WI38 (cell line): ENCODE results near the gene SHKBP1.
"Not testable (repeated sequence)": the region's sequence is repeated elsewhere in the genome, so short reads cannot be mapped to it uniquely, and the experiment has no call there.

Experiments used
- H3K4me3 ChIP-seq: 2 replicates; pipeline ENCODE4 v1.5.1; 2011; ENCODE audit warnings: low read depth, mild to moderate bottlenecking, control low read depth, low read length
- TF ChIP-seq, protein P1 (sequence below): IDR thresholded peaks from 2 replicates; pipeline ENCODE4 v1.5.1; 2012; ENCODE audit warnings: low read depth, mild to moderate bottlenecking, control low read depth, low read length

The SHKBP1 gene

DNA sequence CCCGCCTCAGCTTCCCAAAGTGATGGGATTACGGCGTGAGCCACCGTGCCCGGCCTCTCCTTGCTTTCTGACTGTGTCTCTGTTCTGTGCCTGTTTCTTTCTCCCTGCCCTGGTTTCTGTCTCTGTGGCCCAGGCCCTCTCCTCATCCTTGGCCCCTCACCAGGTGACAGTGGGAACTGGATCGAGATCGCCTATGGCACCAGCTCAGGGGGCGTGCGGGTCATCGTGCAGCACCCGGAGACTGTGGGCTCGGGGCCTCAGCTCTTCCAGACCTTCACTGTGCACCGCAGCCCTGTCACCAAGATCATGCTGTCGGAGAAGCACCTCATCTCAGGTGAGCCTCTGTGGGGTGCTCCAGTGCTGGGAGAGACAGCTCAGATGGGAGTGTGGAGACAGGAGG lies 9.9 kb downstream of the SHKBP1 start:
- no peak overlapping the region for H3K4me3 ChIP-seq
- TF ChIP-seq, protein P1, sequence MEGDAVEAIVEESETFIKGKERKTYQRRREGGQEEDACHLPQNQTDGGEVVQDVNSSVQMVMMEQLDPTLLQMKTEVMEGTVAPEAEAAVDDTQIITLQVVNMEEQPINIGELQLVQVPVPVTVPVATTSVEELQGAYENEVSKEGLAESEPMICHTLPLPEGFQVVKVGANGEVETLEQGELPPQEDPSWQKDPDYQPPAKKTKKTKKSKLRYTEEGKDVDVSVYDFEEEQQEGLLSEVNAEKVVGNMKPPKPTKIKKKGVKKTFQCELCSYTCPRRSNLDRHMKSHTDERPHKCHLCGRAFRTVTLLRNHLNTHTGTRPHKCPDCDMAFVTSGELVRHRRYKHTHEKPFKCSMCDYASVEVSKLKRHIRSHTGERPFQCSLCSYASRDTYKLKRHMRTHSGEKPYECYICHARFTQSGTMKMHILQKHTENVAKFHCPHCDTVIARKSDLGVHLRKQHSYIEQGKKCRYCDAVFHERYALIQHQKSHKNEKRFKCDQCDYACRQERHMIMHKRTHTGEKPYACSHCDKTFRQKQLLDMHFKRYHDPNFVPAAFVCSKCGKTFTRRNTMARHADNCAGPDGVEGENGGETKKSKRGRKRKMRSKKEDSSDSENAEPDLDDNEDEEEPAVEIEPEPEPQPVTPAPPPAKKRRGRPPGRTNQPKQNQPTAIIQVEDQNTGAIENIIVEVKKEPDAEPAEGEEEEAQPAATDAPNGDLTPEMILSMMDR, result no peak

DNA sequence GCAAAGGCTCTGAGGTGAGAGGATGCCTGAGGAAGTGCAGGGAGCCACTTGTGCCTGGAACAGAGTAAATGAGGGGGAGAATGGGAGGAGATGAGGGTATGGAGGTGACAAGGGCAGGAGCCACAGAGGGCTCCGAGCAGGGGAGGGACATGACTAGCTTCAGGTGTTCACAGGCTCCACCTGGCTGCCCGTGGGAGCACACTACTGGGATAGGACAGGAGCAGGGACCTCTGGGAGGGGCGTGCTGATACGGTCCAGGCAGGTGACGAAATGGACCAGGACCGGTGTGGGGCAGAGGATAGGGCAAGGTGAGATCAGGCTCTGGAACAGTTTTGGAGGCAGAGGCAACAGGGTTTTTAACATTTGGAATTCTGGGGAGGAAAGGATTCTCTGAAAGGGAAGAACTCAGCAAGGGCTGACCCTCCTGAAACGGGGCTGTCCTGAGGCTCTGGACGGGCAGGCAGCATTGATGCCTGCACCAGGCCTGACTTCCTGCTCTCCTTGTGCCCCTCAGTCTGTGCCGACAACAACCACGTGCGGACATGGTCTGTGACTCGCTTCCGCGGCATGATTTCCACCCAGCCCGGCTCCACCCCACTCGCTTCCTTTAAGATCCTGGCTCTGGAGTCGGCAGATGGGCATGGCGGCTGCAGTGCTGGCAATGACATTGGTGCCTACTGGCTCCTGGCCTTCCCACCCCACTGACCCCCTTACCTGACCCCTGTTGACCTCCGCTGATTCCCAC lies 11.6 kb downstream of the SHKBP1 start:
- TF ChIP-seq, protein P1, result no peak
- H3K4me3 ChIP-seq, result no peak overlapping the region

GRCh38 chr19:40588926-40589569 lies 12.4 kb downstream of the SHKBP1 start:
- TF ChIP-seq, protein P1, result no peak

GRCh38 chr19:40589591-40590429 lies 13.1 kb downstream of the SHKBP1 start:
- H3K4me3 ChIP-seq, result no peak overlapping the region
- TF ChIP-seq, protein P1, result no peak

More at GRCh38 chr19:40588926-40589569, 12.4 kb downstream of the SHKBP1 start:
- no peak overlapping the region for H3K4me3 ChIP-seq

DNA sequence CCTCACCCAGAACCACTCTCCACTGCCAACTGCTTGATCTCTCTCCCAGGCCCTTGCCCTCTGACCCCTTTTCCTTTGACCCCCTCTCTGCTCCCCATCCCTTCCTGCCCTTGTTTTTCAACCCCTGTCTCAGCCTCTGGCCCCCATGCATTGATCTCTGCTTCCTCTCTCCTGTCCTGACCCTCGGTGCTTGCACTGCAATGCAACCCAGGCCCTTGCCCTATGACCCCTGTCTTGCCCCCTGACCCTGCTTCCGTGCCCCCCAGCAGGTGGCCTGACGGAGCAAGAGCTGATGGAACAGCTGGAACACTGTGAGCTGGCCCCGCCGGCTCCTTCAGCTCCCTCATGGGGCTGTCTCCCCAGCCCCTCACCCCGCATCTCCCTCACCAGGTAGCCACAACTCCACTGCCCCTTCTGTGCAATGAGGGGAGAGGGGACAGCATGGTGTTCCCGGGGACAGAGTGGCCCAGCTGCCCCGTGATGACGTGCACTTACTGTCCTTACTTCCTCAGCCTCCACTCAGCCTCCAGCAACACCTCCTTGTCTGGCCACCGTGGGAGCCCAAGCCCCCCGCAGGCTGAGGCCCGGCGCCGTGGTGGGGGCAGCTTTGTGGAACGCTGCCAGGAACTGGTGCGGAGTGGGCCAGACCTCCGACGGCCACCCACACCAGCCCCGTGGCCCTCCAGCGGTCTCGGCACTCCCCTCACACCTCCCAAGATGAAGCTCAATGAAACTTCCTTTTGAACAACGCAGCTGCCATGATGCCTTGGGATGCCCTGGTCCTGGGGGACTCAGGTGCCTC lies 14.0 kb downstream of the SHKBP1 start:
- TF ChIP-seq, protein P1, result no peak

GRCh38 chr19:40591724-40592123 lies 15.1 kb downstream of the SHKBP1 start:
- H3K4me3 ChIP-seq, result not testable (repeated sequence)

More for the DNA sequence above, 14.0 kb downstream of the SHKBP1 start:
- H3K4me3 ChIP-seq, result no peak overlapping the region

DNA sequence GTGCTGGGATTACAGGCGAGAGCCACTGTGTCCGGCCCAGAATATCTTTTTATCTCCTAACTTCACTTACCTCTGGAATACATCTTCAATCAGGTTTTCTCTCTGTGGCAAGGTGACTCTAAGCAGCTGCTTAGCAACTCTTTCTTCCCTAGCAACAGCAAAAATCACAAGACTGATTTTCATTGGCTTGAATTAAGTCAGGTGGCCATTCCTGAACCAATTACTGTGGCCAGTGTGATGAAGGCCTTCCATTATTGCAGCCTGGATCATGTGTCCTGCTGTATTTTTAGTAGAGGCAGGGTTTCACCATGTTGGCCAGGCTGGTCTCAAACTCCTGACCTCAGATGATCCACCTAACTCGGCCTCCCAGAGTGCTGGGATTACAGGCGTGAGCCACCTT lies 15.5 kb downstream of the SHKBP1 start:
- TF ChIP-seq, protein P1, result no peak
- H3K4me3 ChIP-seq, result no peak overlapping the region
